ENCODE results near the gene MAGI2.

Gene MAGI2

DNA sequence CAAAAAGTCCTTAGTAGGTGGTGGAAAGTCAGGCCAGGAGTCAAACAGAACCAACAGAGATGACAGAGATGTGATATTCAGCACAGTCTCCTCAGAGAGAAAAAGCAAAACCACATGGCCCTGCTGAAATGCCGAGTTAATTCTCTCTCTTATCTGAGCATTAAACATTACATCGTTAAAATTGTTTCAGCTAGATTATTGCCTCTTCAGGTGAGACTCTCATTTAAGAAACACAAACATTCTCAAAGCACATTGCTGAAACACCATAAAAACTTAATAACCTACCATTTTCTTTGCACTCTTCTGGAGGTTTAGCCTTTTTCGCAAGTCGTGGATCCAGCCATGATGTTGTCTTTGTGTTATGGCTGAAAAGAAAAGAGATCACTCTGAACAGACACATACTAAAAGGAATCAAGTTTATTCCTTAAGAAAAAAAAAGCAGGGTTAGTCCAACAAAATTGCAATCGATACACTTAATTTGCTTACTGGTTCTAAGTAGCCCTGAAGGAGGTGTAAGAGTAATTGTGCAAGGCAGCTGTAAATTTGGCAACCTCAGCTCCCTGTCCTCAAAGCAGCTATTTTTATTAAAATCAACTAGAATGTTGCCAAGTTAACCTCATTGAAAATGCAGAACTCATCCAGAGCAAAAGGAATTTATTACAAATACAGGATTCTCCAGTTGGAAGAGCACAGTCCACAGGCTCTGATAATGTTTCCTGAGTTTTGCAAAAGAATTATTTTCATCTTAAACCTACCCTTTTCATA, 963.8 kb downstream of the MAGI2 start:
- intact Hi-C loops (cut with micrococcal nuclease): no loop called here
- no peaks in the 10 kb centered on the region for H3K27me3 Mint-ChIP-seq
- H3K4me3 Mint-ChIP-seq: no peak overlapping the region
- no peaks in the 10 kb centered on the region for H3K4me1 Mint-ChIP-seq (ENCODE audit: low read depth)
- H3K9me3 Mint-ChIP-seq: no peaks in the 10 kb centered on the region
- no peak overlapping the region for H3K27ac Mint-ChIP-seq
- H3K36me3 Mint-ChIP-seq (ENCODE audit: low read depth): no peaks in the 10 kb centered on the region

DNA sequence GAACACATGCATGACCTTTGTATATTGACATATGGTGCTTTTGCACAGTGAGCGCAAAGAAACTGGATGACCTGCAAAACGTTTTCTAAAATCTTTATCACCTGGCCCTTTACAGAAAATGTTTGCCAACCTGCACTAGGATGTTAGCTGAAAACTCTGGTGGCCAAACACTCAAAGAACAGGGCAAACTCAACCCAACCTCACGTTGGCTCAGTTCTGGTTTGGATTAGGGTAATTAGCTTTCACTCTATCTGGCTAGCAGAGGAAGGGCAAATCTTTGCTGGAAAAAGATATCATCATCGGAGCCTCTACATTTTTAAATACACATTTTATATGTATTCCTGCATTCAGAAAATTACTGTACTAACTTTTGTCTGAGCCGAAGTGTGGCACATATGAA, 966.0 kb downstream of the MAGI2 start:
- Mint-ChIP-seq H3K4me1 (ENCODE audit: low read depth) (no peaks in the 10 kb centered on the region), H3K27me3 (no peaks in the 10 kb centered on the region), H3K9me3 (no peaks in the 10 kb centered on the region), H3K27ac (no peak overlapping the region), H3K4me3 (no peak overlapping the region), H3K36me3 (ENCODE audit: low read depth) (no peaks in the 10 kb centered on the region)
- intact Hi-C loops (cut with micrococcal nuclease): no loop called here

DNA sequence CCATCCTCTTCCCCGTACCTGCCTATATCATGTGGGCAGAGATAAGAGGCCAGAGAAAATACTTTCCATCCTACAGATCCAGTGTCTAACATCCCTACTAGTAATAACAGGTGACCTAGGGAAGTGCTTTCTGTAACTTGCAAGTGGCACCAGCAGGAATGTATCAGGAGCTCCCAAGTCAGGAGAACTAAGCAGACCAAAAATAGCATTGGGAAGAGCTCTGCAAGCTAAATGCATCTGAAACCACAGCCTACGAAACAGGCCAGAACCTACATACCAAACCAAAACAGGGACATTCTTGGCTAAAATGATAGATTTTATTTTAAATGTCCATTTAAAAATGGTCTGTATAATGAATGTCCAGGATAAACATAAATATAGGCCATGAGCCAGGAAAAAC, 974.1 kb downstream of the MAGI2 start:
- intact Hi-C loops (cut with micrococcal nuclease): no loop called here
- Mint-ChIP-seq H3K9me3 (no peaks in the 10 kb centered on the region), H3K27ac (no peak overlapping the region), H3K36me3 (ENCODE audit: low read depth) (no peaks in the 10 kb centered on the region), H3K4me1 (ENCODE audit: low read depth) (no peaks in the 10 kb centered on the region), H3K27me3 (no peaks in the 10 kb centered on the region), H3K4me3 (no peak overlapping the region)

DNA sequence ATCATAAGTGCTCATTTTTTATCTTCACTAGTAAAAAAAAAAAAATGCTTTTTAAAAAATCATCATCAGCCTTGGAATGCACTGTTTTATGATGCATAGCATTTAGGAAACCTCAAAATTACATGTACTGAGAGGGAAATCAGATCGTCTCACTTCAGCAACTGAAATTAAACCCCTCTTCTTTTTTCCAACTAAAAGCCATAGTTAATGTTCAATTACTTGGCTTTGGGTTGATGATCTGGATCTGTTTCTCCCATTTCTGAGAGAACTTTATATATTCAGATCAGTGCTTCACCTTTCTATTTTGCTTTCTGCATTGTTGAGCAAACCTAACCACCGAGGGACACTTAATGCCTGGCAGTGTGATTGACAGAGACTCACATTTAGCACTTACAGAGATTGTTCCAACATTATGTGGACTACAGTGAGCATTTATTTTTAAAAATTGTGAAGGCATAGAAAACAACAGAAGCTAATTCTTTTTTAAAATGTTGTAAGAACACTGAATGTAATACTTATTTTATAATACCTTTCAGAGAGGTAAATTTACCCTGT, 976.5 kb downstream of the MAGI2 start:
- intact Hi-C loops (cut with micrococcal nuclease): no loop called here
- H3K4me1 Mint-ChIP-seq (ENCODE audit: low read depth): no peaks in the 10 kb centered on the region
- no peak overlapping the region for H3K27ac Mint-ChIP-seq
- no peak overlapping the region for H3K4me3 Mint-ChIP-seq
- no peaks in the 10 kb centered on the region for H3K27me3 Mint-ChIP-seq
- no peaks in the 10 kb centered on the region for H3K9me3 Mint-ChIP-seq
- H3K36me3 Mint-ChIP-seq (ENCODE audit: low read depth): no peaks in the 10 kb centered on the region

DNA sequence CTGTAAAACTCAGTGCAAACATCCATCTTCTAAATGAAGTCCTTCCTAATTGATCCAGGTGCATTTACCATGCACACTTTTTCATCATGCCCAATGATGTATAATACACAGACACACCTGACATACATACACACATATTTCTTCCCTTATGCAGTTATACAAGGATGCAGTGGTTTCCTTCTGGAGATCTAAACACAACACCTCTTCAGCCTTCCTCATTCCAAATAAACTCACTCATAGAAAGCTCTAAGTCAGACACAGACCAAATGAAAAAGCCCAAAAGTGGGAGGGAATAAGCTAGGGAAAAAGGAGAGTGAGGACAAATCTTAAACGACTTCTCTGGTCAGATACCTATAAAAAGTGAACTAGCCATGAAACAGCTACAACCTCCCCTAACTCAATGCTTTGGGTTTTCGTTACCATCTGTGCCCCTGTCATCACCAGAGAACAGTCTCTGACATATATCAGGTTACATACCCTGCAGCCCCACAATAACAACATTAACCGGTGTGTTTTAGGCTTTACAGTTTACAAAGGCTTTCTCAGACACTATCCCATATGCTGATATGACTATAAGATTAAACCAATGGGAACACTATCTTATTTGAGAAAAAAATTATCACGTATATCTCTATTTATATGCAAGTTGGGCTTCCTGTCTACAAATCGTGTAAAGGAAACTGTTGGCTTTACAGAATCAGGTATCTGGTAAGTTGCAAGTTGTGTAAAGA, 979.7 kb downstream of the MAGI2 start:
- no peaks in the 10 kb centered on the region for H3K4me1 Mint-ChIP-seq (ENCODE audit: low read depth)
- H3K27ac Mint-ChIP-seq: no peak overlapping the region
- no peak overlapping the region for H3K4me3 Mint-ChIP-seq
- no peaks in the 10 kb centered on the region for H3K36me3 Mint-ChIP-seq (ENCODE audit: low read depth)
- no peaks in the 10 kb centered on the region for H3K27me3 Mint-ChIP-seq
- H3K9me3 Mint-ChIP-seq: no peaks in the 10 kb centered on the region
- intact Hi-C loops (cut with micrococcal nuclease): no loop called here

DNA sequence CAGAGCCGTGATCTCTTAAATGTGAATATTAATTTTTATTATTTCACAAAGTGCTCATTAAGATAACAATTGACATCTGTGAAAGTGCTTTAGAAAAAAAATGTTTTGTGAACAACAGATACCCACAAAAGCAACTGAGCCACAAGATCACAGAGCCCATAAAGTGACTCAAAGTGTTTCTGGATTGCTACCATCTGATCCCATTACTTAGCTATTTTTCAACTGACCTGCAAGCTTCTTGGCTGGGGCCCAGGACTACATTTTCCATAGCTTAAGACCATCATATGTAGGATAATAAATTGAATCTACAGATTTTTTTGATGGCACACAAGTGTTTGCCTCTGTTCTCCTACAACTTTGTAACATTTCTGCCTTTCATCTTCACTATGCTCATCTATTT, 980.4 kb downstream of the MAGI2 start:
- intact Hi-C loops (cut with micrococcal nuclease): no loop called here
- Mint-ChIP-seq H3K4me3 (no peak overlapping the region), H3K27ac (no peak overlapping the region), H3K9me3 (no peaks in the 10 kb centered on the region), H3K4me1 (ENCODE audit: low read depth) (no peaks in the 10 kb centered on the region), H3K36me3 (ENCODE audit: low read depth) (no peaks in the 10 kb centered on the region), H3K27me3 (no peaks in the 10 kb centered on the region)

DNA sequence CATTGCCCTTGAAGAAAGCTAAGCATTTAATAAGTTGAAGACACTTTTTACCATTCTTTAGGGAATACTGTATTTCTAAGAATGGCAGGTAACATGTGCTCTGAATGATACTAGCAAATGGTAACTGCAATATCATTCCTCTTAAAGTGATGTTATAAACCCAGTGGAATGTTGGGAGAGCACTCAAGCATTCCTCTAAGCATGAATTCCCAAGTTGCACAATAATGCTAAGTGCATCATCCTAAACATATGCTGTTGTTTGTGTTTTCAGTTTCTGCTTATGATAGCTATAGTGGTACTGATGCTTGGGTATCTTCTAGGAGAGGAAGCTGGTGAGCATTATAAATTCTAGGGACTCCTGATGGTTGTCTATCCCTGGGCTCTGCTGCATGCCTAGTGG, 980.9 kb downstream of the MAGI2 start:
- no peak overlapping the region for H3K27ac Mint-ChIP-seq
- H3K36me3 Mint-ChIP-seq (ENCODE audit: low read depth): no peaks in the 10 kb centered on the region
- no peaks in the 10 kb centered on the region for H3K27me3 Mint-ChIP-seq
- H3K4me1 Mint-ChIP-seq (ENCODE audit: low read depth): no peaks in the 10 kb centered on the region
- H3K4me3 Mint-ChIP-seq: no peak overlapping the region
- H3K9me3 Mint-ChIP-seq: no peaks in the 10 kb centered on the region
- intact Hi-C loops (cut with micrococcal nuclease): no loop called here

DNA sequence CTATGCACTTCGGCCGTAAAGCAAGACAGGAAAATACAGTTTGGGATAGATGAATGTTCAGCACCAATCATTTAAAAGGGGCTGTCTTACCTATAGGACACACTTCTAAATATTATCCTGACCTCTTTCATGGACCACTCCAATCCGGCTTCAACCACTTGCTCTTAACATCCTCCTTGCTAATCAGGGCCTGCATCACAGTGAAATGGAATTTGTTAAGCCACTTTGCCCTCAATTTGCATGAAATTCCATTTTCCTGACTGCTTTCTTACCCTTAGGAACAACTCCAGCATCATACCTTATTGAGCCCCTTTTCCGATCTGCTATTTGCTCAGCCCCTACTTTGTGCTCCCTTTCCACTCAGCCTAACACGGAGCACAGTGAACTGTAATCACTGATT, 987.6 kb downstream of the MAGI2 start:
- Mint-ChIP-seq H3K36me3 (ENCODE audit: low read depth) (no peaks in the 10 kb centered on the region), H3K9me3 (no peaks in the 10 kb centered on the region), H3K4me3 (no peak overlapping the region), H3K27ac (no peak overlapping the region), H3K4me1 (ENCODE audit: low read depth) (no peaks in the 10 kb centered on the region), H3K27me3 (no peaks in the 10 kb centered on the region)
- intact Hi-C loops (cut with micrococcal nuclease): no loop called here

DNA sequence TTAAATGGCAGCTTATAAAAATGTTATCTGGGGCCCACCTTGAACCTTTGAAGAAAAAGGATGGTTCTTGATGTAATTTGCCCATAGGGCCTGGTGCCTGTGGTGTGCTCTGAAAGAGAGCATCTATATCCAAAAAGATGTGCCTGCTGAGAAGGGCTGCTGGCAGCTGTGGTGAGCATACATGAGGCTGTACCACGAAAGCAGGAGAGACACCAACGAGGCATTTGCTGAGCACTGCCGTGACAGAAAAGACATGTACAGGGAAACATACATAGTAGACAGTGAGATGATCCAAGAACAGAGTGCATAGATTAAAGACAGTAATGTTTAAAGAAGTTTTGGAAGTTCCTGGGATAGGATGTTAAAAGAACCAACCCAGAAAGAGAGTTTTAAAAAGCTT, 990.4 kb downstream of the MAGI2 start:
- no peaks in the 10 kb centered on the region for H3K9me3 Mint-ChIP-seq
- intact Hi-C loops (cut with micrococcal nuclease): no loop called here
- H3K4me3 Mint-ChIP-seq: no peak overlapping the region
- no peaks in the 10 kb centered on the region for H3K27me3 Mint-ChIP-seq
- H3K4me1 Mint-ChIP-seq (ENCODE audit: low read depth): no peaks in the 10 kb centered on the region
- H3K27ac Mint-ChIP-seq: no peak overlapping the region
- H3K36me3 Mint-ChIP-seq (ENCODE audit: low read depth): no peaks in the 10 kb centered on the region

DNA sequence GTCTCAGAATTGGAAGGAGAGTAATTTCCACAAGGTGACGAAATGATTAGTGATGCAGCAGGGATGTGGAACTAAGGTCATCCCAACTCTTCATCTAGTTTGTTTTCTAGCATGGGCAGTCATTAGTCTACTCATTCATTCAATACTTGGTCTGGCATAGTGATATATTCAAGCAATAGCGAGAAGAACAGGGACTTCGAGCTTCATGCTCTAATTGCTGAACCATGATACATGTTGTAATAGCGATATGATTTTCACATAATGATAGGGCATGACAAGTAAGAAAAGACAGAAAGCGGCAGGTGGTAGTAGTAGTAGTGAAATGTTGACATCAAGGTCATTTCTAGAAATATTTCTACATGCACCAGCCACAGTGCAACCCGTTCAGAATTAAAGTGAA, 1002.8 kb downstream of the MAGI2 start:
- Mint-ChIP-seq H3K36me3 (ENCODE audit: low read depth) (no peaks in the 10 kb centered on the region), H3K27me3 (no peaks in the 10 kb centered on the region), H3K4me3 (no peak overlapping the region), H3K9me3 (no peaks in the 10 kb centered on the region), H3K27ac (no peak overlapping the region), H3K4me1 (ENCODE audit: low read depth) (no peaks in the 10 kb centered on the region)
- intact Hi-C loops (cut with micrococcal nuclease): no loop called here

DNA sequence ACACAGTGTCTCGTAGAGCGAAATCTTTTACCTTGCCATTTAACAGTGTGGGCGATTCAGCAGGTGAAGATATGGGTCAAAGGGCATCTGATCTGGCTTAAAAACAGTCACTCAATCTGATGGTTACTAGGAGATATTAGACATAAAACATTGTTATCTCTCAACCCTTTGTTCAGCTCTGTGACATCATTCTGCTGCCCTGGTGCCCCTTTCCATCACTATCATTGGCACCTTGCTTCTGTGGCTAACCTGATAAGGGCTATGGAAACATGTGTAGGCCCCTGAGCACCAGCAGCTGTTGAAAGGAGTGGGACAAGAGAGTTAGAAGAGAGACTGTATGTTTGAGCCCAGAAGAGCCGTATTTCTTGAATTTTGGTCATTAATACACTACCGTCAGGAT, 1004.6 kb downstream of the MAGI2 start:
- intact Hi-C loops (cut with micrococcal nuclease): no loop called here
- H3K4me1 Mint-ChIP-seq (ENCODE audit: low read depth): no peaks in the 10 kb centered on the region
- no peak overlapping the region for H3K4me3 Mint-ChIP-seq
- H3K27me3 Mint-ChIP-seq: no peaks in the 10 kb centered on the region
- no peaks in the 10 kb centered on the region for H3K36me3 Mint-ChIP-seq (ENCODE audit: low read depth)
- H3K27ac Mint-ChIP-seq: no peak overlapping the region
- no peaks in the 10 kb centered on the region for H3K9me3 Mint-ChIP-seq

DNA sequence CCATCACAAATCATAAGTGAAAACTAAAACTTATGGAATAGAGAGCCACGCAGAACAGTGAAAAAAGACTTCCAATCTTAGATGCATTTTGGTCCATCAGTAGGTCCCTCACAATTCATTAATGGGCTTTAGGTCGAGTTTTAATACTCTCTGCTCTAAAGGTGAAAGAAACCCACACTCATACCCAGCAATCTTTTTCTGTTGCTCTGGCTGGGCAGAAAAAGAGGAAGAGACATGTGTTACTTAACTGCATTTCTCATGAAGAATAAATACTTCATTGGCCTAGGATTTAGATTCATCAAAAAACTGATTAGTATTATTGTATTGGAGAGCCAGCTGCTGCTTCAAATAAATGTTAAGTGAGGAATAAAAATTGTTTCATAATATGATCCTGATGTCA, 1009.2 kb downstream of the MAGI2 start:
- Mint-ChIP-seq H3K9me3 (no peaks in the 10 kb centered on the region), H3K4me3 (no peak overlapping the region), H3K27me3 (no peaks in the 10 kb centered on the region), H3K4me1 (ENCODE audit: low read depth) (no peaks in the 10 kb centered on the region), H3K27ac (no peak overlapping the region), H3K36me3 (ENCODE audit: low read depth) (no peaks in the 10 kb centered on the region)
- intact Hi-C loops (cut with micrococcal nuclease): no loop called here

DNA sequence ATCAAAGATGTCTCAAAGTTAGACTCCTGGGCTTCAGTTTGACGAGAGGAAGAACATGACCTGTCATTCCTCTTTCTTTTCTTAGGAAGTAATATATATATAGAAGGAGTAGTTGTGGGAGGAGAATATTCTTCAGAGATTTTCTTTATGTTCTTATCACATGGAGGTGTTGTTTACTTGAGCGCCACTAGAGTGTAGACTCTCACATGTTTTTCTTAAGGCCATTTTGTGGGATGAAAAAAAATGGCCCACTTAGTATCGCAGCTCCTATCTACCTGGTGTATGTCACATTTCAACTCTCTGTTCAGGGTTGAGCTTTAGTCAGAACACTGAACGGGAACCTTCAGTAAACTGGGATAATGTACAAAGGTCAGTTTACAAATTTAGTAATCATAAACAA, 1009.7 kb downstream of the MAGI2 start:
- Mint-ChIP-seq H3K4me1 (ENCODE audit: low read depth) (no peaks in the 10 kb centered on the region), H3K27me3 (no peaks in the 10 kb centered on the region), H3K9me3 (no peaks in the 10 kb centered on the region), H3K27ac (no peak overlapping the region), H3K36me3 (ENCODE audit: low read depth) (no peaks in the 10 kb centered on the region), H3K4me3 (no peak overlapping the region)
- intact Hi-C loops (cut with micrococcal nuclease): no loop called here

DNA sequence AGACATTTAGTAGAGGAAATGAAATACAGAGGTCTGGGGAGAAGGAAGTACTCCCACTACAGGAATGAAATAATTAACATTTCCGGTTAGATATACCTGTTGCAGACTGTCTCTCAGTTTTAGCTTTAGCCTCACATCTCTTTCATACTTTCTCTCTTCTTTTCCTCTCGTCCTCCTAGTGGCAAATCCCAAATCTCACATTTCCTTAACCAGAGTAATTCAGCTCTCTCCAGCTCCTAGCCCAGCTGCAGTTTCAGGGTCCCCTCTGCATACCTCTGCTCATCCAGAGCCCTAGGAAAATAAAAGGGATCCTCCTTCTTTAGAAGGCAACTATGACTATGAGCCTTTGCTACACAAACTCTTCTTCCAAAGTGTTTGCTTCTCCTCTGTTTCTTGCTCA, 1011.7 kb downstream of the MAGI2 start:
- H3K4me3 Mint-ChIP-seq: no peak overlapping the region
- no peaks in the 10 kb centered on the region for H3K36me3 Mint-ChIP-seq (ENCODE audit: low read depth)

More for the DNA sequence above, 1011.7 kb downstream of the MAGI2 start:
- Mint-ChIP-seq H3K9me3 (no peaks in the 10 kb centered on the region), H3K4me1 (ENCODE audit: low read depth) (no peaks in the 10 kb centered on the region), H3K27ac (no peak overlapping the region), H3K27me3 (no peaks in the 10 kb centered on the region)
- intact Hi-C loops (cut with micrococcal nuclease): no loop called here
